Measurements from ENCODE around the gene BIK. TPM values are rescaled to one million over a fixed set of nuclear protein-coding genes. Genes with fewer than 3 reads are reported as not detected.

BIK gene
- polyA plus RNA-seq, 4 donors = 1.1 to 1.8 (median 1.2) TPM

- no peak for DNase-seq (ENCODE audit: low read depth in 4 of 4, low spot score in 3 of 4)
Measured at GRCh38 chr22:43176090-43176489, 65.5 kb downstream of the BIK start.

GRCh38 chr22:43177479-43177878 is 66.9 kb downstream of the BIK start:
- DNase-seq (ENCODE audit: low read depth in 4 of 4, low spot score in 3 of 4) = no peak

Other genes with a start within 250 kb of the BIK start
- gene PACSIN2, start 95.6 kb upstream of the BIK start, polyA plus RNA-seq (ENCODE audit: insufficient read length in 4 of 4) = 10 to 100 TPM; 64.6 to 68.8 (median 67.8) TPM
- 10 to 100 TPM; 15.4 to 20.6 (median 19.1) TPM for gene TTLL1, start 21.4 kb upstream of the BIK start, polyA plus RNA-seq (ENCODE audit: insufficient read length in 4 of 4)
- 10 to 100 TPM; 19.4 to 27.6 (median 21.7) TPM for gene MCAT, start 32.6 kb downstream of the BIK start, polyA plus RNA-seq (ENCODE audit: insufficient read length in 4 of 4)
- gene TSPO, start 40.8 kb downstream of the BIK start, polyA plus RNA-seq (ENCODE audit: insufficient read length in 4 of 4) = 10 to 100 TPM; 20.9 to 40.6 (median 22.4) TPM
- 10 to 100 TPM; 20.8 to 31.6 (median 27.8) TPM for gene TTLL12, start 76.4 kb downstream of the BIK start, polyA plus RNA-seq (ENCODE audit: insufficient read length in 4 of 4)
- 1 to 10 TPM; 5.7 to 8.7 (median 7.8) TPM for gene SCUBE1, start 232.6 kb downstream of the BIK start, polyA plus RNA-seq (ENCODE audit: insufficient read length in 4 of 4)